CD14-positive monocyte (primary cell): ENCODE measurements around the gene PDE4B. TPM values are rescaled to one million over a fixed set of nuclear protein-coding genes. Genes with fewer than 3 reads are reported as not detected.
A peak's percentile ranks its signal among the peaks of the same experiment; 100 is the strongest.

Source experiments
- DNase-seq, 3 donors: peaks; one replicate each; pipeline ENCODE4 v3.0.0-alpha.2; 2011 to 2022
- H2AFZ ChIP-seq: 2 replicates; pipeline ENCODE4 v1.6.0; 2012; ENCODE audit warnings: mild to moderate bottlenecking, low read depth, low read length, inconsistent platforms; ENCODE audit not compliant: insufficient read depth, poor library complexity, severe bottlenecking
- H3K27ac ChIP-seq, 2 donors: 1 replicate in 1 of 2; 2 replicates in 1 of 2; pipeline ENCODE4 v1.5.1; 2012 to 2013; ENCODE audit warnings: low read length in 2 of 2, control low read depth in 1 of 2, inconsistent platforms in 1 of 2, low read depth in 1 of 2, mild to moderate bottlenecking in 1 of 2
- H3K27me3 ChIP-seq, 2 donors: one replicate each; pipeline versions ENCODE4 v1.6.0 to v1.6.1; 2011 to 2013; ENCODE audit warnings: low read length in 2 of 2; ENCODE audit not compliant: control insufficient read depth in 2 of 2, insufficient read depth in 2 of 2
- H3K36me3 ChIP-seq, 2 donors: replicated peaks in 1 of 2; 1 replicate in 1 of 2; 2 replicates in 1 of 2; pipeline versions ENCODE4 v1.5.1 to v1.6.1; 2012 to 2013; ENCODE audit warnings: low read length in 2 of 2, control low read depth in 1 of 2, inconsistent platforms in 1 of 2, mild to moderate bottlenecking in 1 of 2; ENCODE audit not compliant: insufficient read depth in 2 of 2, control insufficient read depth in 1 of 2
- H3K4me1 ChIP-seq, 2 donors: 1 replicate in 1 of 2; 2 replicates in 1 of 2; pipeline versions ENCODE4 v1.5.1 to v1.6.1; 2012 to 2013; ENCODE audit warnings: low read length in 2 of 2, control low read depth in 1 of 2, inconsistent platforms in 1 of 2, mild to moderate bottlenecking in 1 of 2, moderate library complexity in 1 of 2; ENCODE audit not compliant: insufficient read depth in 2 of 2, control insufficient read depth in 1 of 2
- H3K4me2 ChIP-seq: replicated peaks from 2 replicates; pipeline ENCODE3; 2012; ENCODE audit warnings: low read length, moderate library complexity, mild to moderate bottlenecking; ENCODE audit not compliant: poor library complexity, severe bottlenecking; ENCODE audit errors: extremely low read depth
- H3K4me3 ChIP-seq, 3 experiments: fragments of 200-600 bp in 1 of 3; sonication (generic) in 1 of 3; replicated peaks in 1 of 3; 1 replicate in 2 of 3; 2 replicates in 1 of 3; pipeline ENCODE4 v1.5.1; 2011 to 2013; ENCODE audit warnings: low read length in 3 of 3, mild to moderate bottlenecking in 3 of 3, control low read depth in 2 of 3, low read depth in 2 of 3, inconsistent platforms in 1 of 3, moderate library complexity in 1 of 3
- H3K79me2 ChIP-seq: 2 replicates; pipeline ENCODE4 v1.6.0; 2012; ENCODE audit warnings: mild to moderate bottlenecking, control low read depth, inconsistent platforms, low read length, moderate library complexity; ENCODE audit not compliant: insufficient read depth
- H3K9ac ChIP-seq: 2 replicates; pipeline ENCODE4 v1.6.0; 2017; ENCODE audit warnings: low read length, mild to moderate bottlenecking; ENCODE audit not compliant: insufficient read depth, poor library complexity, severe bottlenecking
- H3K9me3 ChIP-seq, 2 donors: replicated peaks in 1 of 2; 1 replicate in 1 of 2; 2 replicates in 1 of 2; pipeline versions ENCODE4 v1.5.1 to v1.6.1; 2012 to 2013; ENCODE audit warnings: low read length in 2 of 2, control low read depth in 1 of 2; ENCODE audit not compliant: control insufficient read depth in 1 of 2, insufficient read depth in 1 of 2
- H4K20me1 ChIP-seq: 2 replicates; pipeline ENCODE4 v1.6.0; 2012; ENCODE audit warnings: mild to moderate bottlenecking, low read length, control low read depth, moderate library complexity; ENCODE audit not compliant: insufficient read depth
- H3K27ac Mint-ChIP-seq, 7 donors: one replicate each; pipeline ENCODE4 v1.8.0; 2020; ENCODE audit warnings: mild to moderate bottlenecking in 7 of 7, mixed read lengths in 7 of 7, moderate library complexity in 6 of 7, inconsistent platforms in 2 of 7
- H3K27me3 Mint-ChIP-seq, 3 donors: one replicate each; pipeline ENCODE4 v1.8.0; 2021 to 2022; ENCODE audit warnings: low read depth in 3 of 3, mild to moderate bottlenecking in 3 of 3, mixed read lengths in 3 of 3, moderate library complexity in 3 of 3, inconsistent platforms in 1 of 3
- H3K36me3 Mint-ChIP-seq, 2 donors: one replicate each; pipeline ENCODE4 v1.8.0; 2020; ENCODE audit warnings: mixed read lengths in 2 of 2, inconsistent platforms in 1 of 2, mild to moderate bottlenecking in 1 of 2
- H3K4me1 Mint-ChIP-seq: one replicate; pipeline ENCODE4 v1.8.0; 2020; ENCODE audit warnings: mild to moderate bottlenecking, mixed read lengths
- H3K4me3 Mint-ChIP-seq, 2 donors: one replicate each; pipeline ENCODE4 v1.8.0; 2020; ENCODE audit warnings: mild to moderate bottlenecking in 2 of 2, mixed read lengths in 2 of 2, moderate library complexity in 1 of 2
- H3K9me3 Mint-ChIP-seq, 7 donors: one replicate each; pipeline ENCODE4 v1.8.0; 2020 to 2022; ENCODE audit warnings: mixed read lengths in 7 of 7, mild to moderate bottlenecking in 6 of 7, moderate library complexity in 6 of 7, inconsistent platforms in 2 of 7
- CTCF ChIP-seq: fragments of 200-600 bp; IDR thresholded peaks from one replicate; pipeline ENCODE4 v1.8.0; 2022; ENCODE audit warnings: antibody characterized with exemption, mild to moderate bottlenecking
- WGBS: methylation state at CpG from one replicate; pipeline ENCODE4 v1.1.5; 2013; ENCODE audit warnings: missing lambda C conversion rate; ENCODE audit not compliant: insufficient coverage; 5-methylcytosine and 5-hydroxymethylcytosine counted together
- intact Hi-C, 2 donors: fragments of 100-400 bp; cut with micrococcal nuclease; formaldehyde crosslinking; loops; one replicate each; pipeline versions ENCODE4 v1.15.0 to v1.15.1; 2023
- polyA plus RNA-seq, 3 donors: library from polyadenylated mRNA; depleted of rRNA in 1 of 3; unstranded in 2 of 3; stranded (reverse) in 1 of 3; fragments of 300-500 nt in 2 of 3; fragments of >200 nt in 1 of 3; fragmentation: Illumina TruSeq in 2 of 3; gene quantifications; 1 replicate in 2 of 3; 2 replicates in 1 of 3; pipeline ENCODE4 v1.2.3, GENCODE V29; 2012 to 2021

Gene PDE4B
- polyA plus RNA-seq, 3 donors: 17.2 to 52.8 (median 25.2) TPM

DNA sequence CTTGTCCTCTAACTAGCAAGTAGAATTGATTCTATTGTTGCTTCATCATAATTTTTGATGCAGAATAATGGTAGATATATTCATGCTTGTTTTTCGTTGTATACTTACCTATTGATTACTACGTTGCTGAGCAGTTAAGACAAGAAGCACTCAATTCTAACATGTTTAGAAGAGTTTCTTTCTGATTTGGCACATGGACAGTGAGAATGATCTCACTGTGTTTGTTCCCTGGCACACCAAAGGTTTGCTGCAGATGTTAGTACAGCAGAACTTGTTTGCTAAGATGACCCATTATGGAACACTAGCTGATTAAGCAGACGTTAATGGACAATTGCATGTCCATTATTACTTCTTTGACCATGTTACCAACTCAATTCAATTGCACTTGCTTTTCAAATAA lies 556.5 kb downstream of the PDE4B start:
- no peak overlapping the region for H3K27ac ChIP-seq
- peaks cover 20 to 35% of the 10 kb centered on the region in 2 donors for H3K4me1 ChIP-seq
- H3K36me3 Mint-ChIP-seq: peaks cover 25 to 45% of the 10 kb centered on the region in 2 donors
- no peak for DNase-seq
- H3K9ac ChIP-seq: no peak overlapping the region
- peaks cover 0 to 2% (median 0%) of the 10 kb centered on the region in 7 donors for H3K9me3 Mint-ChIP-seq
- no peak overlapping the region for H3K4me2 ChIP-seq
- H3K4me3 Mint-ChIP-seq: no peak overlapping the region
- peaks cover 88% of the 10 kb centered on the region for H4K20me1 ChIP-seq
- H3K4me3 ChIP-seq: no peak overlapping the region
- intact Hi-C loops: no loop called here
- H3K9me3 ChIP-seq: no peaks in the 10 kb centered on the region
- no peaks in the 10 kb centered on the region for H3K27me3 Mint-ChIP-seq
- H3K27me3 ChIP-seq: no peaks in the 10 kb centered on the region
- H2AFZ ChIP-seq: no peak overlapping the region
- no peak for TF ChIP-seq CTCF
- H3K36me3 ChIP-seq: no peaks in the 10 kb centered on the region
- WGBS: no CpG with 5 or more reads among the region's 3 CpGs
- H3K27ac Mint-ChIP-seq: peak overlapping the region in 2 of 7 donors; percentile 14 to 46
- peaks cover 85% of the 10 kb centered on the region for H3K79me2 ChIP-seq
- peaks cover 46% of the 10 kb centered on the region for H3K4me1 Mint-ChIP-seq

- Histone ChIP-seq H3K27ac (peak overlapping the region in 1 of 2 donors; percentile 58), H3K36me3 (no peaks in the 10 kb centered on the region), H3K4me1 (peaks cover 20 to 39% of the 10 kb centered on the region in 2 donors), H3K27me3 (no peaks in the 10 kb centered on the region), H3K4me3 (peak overlapping the region in 2 of 3 experiments; percentile 37 to 59), H3K9me3 (no peaks in the 10 kb centered on the region), H4K20me1 (peaks cover 86% of the 10 kb centered on the region), H3K4me2 (peak overlapping the region; percentile 54), H2AFZ (no peak overlapping the region), H3K9ac (peak overlapping the region; percentile 6), H3K79me2 (peaks cover 84% of the 10 kb centered on the region)
- intact Hi-C loops: no loop called here
- DNase-seq: peak; percentile 57 to 87 (median 61)
- peaks cover 24 to 39% of the 10 kb centered on the region in 2 donors for H3K36me3 Mint-ChIP-seq
- peak overlapping the region in 1 of 2 donors; percentile 67 for H3K4me3 Mint-ChIP-seq
- H3K9me3 Mint-ChIP-seq: peaks cover 0 to 2% (median 0%) of the 10 kb centered on the region in 7 donors
- peaks cover 50% of the 10 kb centered on the region for H3K4me1 Mint-ChIP-seq
- peak overlapping the region in 6 of 7 donors; percentile 46 to 86 (median 76) for H3K27ac Mint-ChIP-seq
- no peaks in the 10 kb centered on the region for H3K27me3 Mint-ChIP-seq
- 0% methylated on average over 4 of the region's 6 CpGs for WGBS
- no peak for TF ChIP-seq CTCF
Measured at GRCh38 chr1:66350001-66350547, 557.4 kb downstream of the PDE4B start.
